Activated T-cell treated with anti-CD3 and anti-CD28 coated beads, Interleukin-2, amount 50 U/mL, for 72 hours (primary cell): Measurements from ENCODE around the gene TNRC6C. TPM values are rescaled to one million over a fixed set of nuclear protein-coding genes. Genes with fewer than 3 reads are reported as not detected.
"Not testable (repeated sequence)": the region's sequence is repeated elsewhere in the genome, so short reads cannot be mapped to it uniquely, and the experiment has no call there.

Source experiments
- ATAC-seq, 2 donors: fragments of 150-1000 bp; cut with Tn5 transposase; replicated peaks in 1 of 2; 2 replicates each; pipeline ENCODE4 v1.10.0; 2021; ENCODE audit warnings: moderate library complexity in 2 of 2, mild to moderate bottlenecking in 1 of 2
- DNase-seq, 2 donors: peaks; one replicate each; pipeline ENCODE4 v3.0.0; 2021 to 2022; ENCODE audit warnings: mixed read lengths in 1 of 2
- H3K27ac Mint-ChIP-seq: one replicate; pipeline ENCODE4 v1.8.0; 2022; ENCODE audit warnings: mild to moderate bottlenecking, moderate library complexity, mixed read lengths
- H3K27me3 Mint-ChIP-seq: one replicate; pipeline ENCODE4 v1.8.0; 2022; ENCODE audit warnings: low read depth, mixed read lengths
- H3K36me3 Mint-ChIP-seq, 2 donors: one replicate each; pipeline ENCODE4 v1.8.0; 2022; ENCODE audit warnings: mixed read lengths in 2 of 2, mild to moderate bottlenecking in 1 of 2; ENCODE audit not compliant: insufficient read depth in 2 of 2
- H3K4me1 Mint-ChIP-seq: one replicate; pipeline ENCODE4 v1.8.0; 2022; ENCODE audit warnings: low read depth, mixed read lengths
- H3K4me3 Mint-ChIP-seq, 2 donors: one replicate each; pipeline ENCODE4 v1.8.0; 2022; ENCODE audit warnings: mild to moderate bottlenecking in 2 of 2, mixed read lengths in 2 of 2, moderate library complexity in 2 of 2
- H3K9me3 Mint-ChIP-seq, 2 donors: one replicate each; pipeline ENCODE4 v1.8.0; 2022; ENCODE audit warnings: mixed read lengths in 2 of 2
- total RNA-seq, 2 donors: library from RNA; stranded (reverse); gene quantifications; one replicate each; pipeline ENCODE4 v1.2.3, GENCODE V29; 2022

The TNRC6C gene
- total RNA-seq, 2 donors from 2014 or later = 26.5 to 30.5 TPM

DNA sequence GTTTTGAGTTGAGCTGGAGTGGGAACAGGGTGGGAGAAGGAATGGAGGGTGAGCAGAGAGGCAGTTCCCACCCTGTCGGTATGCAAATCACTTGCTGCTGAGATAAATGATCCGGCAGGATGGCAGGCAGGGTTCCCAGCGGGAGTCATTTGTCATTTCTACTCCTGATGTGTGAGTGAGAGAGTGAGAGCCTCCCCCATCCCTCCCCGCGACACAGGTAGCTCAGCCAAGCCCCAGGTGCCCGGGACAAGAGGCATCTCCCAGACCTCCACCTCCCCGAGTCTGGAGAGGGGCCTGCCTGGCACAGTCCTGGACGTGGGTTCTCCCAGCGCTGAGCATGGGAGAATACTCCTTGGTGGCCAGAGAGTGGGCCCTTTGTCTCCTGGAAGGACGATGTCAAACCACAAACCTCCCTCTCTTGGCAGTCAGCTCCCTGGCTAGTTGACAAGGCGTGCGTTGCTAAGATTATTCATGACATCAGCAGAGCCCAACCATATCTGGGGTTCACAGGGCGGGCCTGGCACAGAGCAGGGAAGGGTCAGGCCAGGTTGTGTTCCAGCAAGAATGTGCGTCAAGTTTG, 33.7 kb upstream of the TNRC6C start:
- Mint-ChIP-seq H3K27ac (no peak overlapping the region), H3K27me3 (no peaks in the 10 kb centered on the region), H3K4me1 (peaks cover 29% of the 10 kb centered on the region), H3K9me3 (peaks cover 0 to 1% of the 10 kb centered on the region in 2 donors), H3K4me3 (no peak overlapping the region), H3K36me3 (no peaks in the 10 kb centered on the region)
- DNase-seq (no peak), ATAC-seq (no peak)

- peaks cover 0 to 1% of the 10 kb centered on the region in 2 donors for H3K9me3 Mint-ChIP-seq
- no peak for DNase-seq
Observed at GRCh38 chr17:77925831-77926543, 32.5 kb upstream of the TNRC6C start.

DNA sequence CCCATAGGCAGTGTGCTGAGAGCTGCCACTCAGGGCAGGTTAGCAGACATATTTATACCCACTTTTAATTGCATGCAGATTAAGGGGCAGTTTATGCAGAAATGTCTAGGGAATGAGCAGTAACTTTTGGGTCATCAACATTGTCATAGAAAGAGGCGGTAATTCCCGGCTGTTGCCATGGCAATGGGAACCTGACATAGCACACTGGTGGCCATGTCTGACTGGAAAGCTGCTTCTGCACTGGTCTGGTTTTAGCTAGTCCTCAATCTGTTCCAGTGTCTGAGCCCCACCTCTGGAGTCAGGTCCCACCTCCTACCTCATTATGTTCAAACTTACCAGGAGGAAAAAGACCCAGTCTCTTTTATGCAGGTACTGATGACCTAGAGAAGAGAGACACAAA, 31.5 kb upstream of the TNRC6C start:
- Mint-ChIP-seq H3K4me3 (no peak overlapping the region), H3K36me3 (no peaks in the 10 kb centered on the region), H3K27me3 (no peaks in the 10 kb centered on the region), H3K27ac (no peak overlapping the region), H3K9me3 (no peaks in the 10 kb centered on the region), H3K4me1 (peaks cover 30% of the 10 kb centered on the region)
- ATAC-seq (no peak), DNase-seq (no peak)

More at GRCh38 chr17:77925831-77926543, 32.5 kb upstream of the TNRC6C start:
- Mint-ChIP-seq H3K36me3 (no peaks in the 10 kb centered on the region), H3K4me3 (no peak overlapping the region), H3K27me3 (no peaks in the 10 kb centered on the region), H3K4me1 (peaks cover 30% of the 10 kb centered on the region), H3K27ac (no peak overlapping the region)
- ATAC-seq = no peak

DNA sequence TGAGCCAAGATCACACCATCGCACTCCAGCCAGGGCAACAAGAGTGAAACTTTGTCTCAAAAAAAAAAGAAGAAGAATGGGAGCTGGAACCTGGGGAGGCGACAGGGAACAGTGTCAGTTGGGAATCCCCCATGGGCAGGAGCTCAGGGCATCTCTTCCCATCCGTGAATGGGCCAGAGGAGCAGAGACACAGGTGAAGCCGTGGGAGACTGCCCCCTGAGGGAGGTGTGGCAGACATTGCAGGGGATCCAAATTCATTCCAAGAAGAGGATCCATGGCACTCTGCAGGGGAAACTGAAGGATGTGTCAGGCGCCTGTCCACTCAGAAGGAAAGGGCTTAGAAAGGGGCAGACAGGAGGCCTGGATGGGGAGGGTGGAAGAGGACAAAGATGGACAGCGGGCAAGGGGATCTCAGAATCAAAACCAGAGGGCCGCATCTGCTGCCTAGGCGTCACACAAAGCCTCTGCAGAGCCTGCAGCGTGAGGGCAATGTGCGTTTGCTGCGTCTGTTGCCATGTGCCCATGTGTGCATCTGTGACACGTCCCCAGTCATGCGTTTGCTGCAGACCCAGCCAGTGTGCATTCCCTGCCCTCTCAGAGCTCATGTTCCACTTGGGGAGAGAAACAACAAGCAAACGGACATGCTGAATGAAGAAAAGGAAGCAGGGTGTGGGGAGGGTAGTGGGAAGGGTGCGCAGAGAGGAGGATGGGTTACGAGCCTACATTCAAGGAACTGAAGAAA, 30.6 kb upstream of the TNRC6C start:
- H3K4me3 Mint-ChIP-seq = no peak overlapping the region
- no peak overlapping the region for H3K27ac Mint-ChIP-seq
- DNase-seq (no peak), ATAC-seq (no peak)
- H3K4me1 Mint-ChIP-seq = peaks cover 30% of the 10 kb centered on the region
- H3K9me3 Mint-ChIP-seq = no peaks in the 10 kb centered on the region
- H3K36me3 Mint-ChIP-seq = no peaks in the 10 kb centered on the region
- H3K27me3 Mint-ChIP-seq = no peaks in the 10 kb centered on the region

- Mint-ChIP-seq H3K4me3 (no peak overlapping the region), H3K27ac (no peak overlapping the region), H3K4me1 (peaks cover 33% of the 10 kb centered on the region), H3K9me3 (no peaks in the 10 kb centered on the region), H3K27me3 (no peaks in the 10 kb centered on the region), H3K36me3 (no peaks in the 10 kb centered on the region)
- DNase-seq = no peak
- ATAC-seq = no peak
Observed at GRCh38 chr17:77928519-77929179, 29.9 kb upstream of the TNRC6C start.

GRCh38 chr17:77929180-77929564, 29.3 kb upstream of the TNRC6C start:
- ATAC-seq = no peak
- Mint-ChIP-seq H3K4me1 (peaks cover 33% of the 10 kb centered on the region), H3K36me3 (no peaks in the 10 kb centered on the region), H3K27me3 (no peaks in the 10 kb centered on the region), H3K27ac (no peak overlapping the region), H3K4me3 (no peak overlapping the region), H3K9me3 (no peaks in the 10 kb centered on the region)
- no peak for DNase-seq

DNA sequence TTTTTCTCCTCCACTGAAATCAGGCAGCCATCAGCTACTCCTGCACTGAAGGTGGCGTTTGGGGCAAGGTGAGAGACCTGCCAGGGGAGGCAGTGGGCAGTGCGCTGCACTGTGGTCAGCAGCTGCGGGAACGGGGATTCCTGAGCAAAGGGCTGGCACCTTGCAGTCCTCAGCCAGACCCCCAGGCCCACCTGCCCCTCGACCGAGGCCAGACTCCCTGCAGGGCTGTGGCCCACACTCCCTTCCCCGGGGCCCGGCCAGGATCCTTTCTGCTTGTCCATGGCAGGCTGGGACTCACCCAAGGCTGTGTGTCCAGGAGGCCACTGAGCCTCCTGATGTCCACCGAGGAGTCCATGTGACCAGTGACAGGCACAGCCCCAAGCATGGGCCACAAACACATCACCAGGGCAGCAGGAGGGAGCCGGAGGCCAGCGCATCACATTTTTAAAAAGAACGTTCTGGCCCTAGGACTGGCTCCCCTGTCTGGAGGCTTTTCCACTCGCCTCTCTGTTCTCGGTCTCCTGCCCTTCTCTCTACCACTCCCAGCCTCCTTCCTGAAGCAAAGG, 28.5 kb upstream of the TNRC6C start:
- DNase-seq = no peak
- H3K9me3 Mint-ChIP-seq = no peaks in the 10 kb centered on the region
- no peak overlapping the region for H3K4me3 Mint-ChIP-seq
- H3K27me3 Mint-ChIP-seq = no peaks in the 10 kb centered on the region
- H3K36me3 Mint-ChIP-seq = no peaks in the 10 kb centered on the region
- H3K27ac Mint-ChIP-seq = no peak overlapping the region
- H3K4me1 Mint-ChIP-seq = peaks cover 40% of the 10 kb centered on the region
- no peak for ATAC-seq

GRCh38 chr17:77930780-77931768, 27.4 kb upstream of the TNRC6C start:
- ATAC-seq = no peak
- H3K36me3 Mint-ChIP-seq = no peaks in the 10 kb centered on the region
- H3K9me3 Mint-ChIP-seq = no peaks in the 10 kb centered on the region
- peaks cover 46% of the 10 kb centered on the region for H3K4me1 Mint-ChIP-seq
- no peak for DNase-seq
- no peaks in the 10 kb centered on the region for H3K27me3 Mint-ChIP-seq
- H3K4me3 Mint-ChIP-seq = no peak overlapping the region
- no peak overlapping the region for H3K27ac Mint-ChIP-seq

- Mint-ChIP-seq H3K9me3 (no peaks in the 10 kb centered on the region), H3K4me3 (no peak overlapping the region), H3K4me1 (peaks cover 27% of the 10 kb centered on the region), H3K27ac (peak overlapping the region; percentile 25), H3K27me3 (no peaks in the 10 kb centered on the region), H3K36me3 (no peaks in the 10 kb centered on the region)
- ATAC-seq (no peak), DNase-seq (no peak)
Observed at GRCh38 chr17:77933777-77934398, 24.6 kb upstream of the TNRC6C start.

GRCh38 chr17:77935121-77935571, 23.4 kb upstream of the TNRC6C start:
- Mint-ChIP-seq H3K4me3 (no peak overlapping the region), H3K9me3 (no peaks in the 10 kb centered on the region), H3K27me3 (no peaks in the 10 kb centered on the region), H3K4me1 (peaks cover 17% of the 10 kb centered on the region), H3K27ac (no peak overlapping the region), H3K36me3 (no peaks in the 10 kb centered on the region)
- ATAC-seq = no peak
- DNase-seq = no peak

DNA sequence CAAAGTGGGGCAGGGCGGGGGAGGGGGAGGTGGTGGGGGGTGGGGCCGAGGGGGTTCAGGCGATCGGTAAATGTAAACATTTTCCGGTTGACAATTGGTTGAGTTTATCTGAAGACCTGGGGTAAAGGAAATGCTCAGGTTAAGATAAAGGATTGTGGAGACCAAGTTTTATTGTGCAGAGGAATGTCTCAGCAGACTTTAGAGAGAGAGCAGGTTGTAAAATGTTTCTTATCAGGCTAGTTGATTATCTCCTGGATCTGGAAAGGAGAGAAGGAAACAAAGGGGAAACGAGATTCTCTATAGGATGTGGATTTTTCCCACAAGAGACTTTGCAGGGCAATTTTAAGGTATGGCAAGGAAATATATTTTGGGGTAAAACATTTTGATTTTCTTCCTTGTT, 22.8 kb upstream of the TNRC6C start:
- peaks cover 17% of the 10 kb centered on the region for H3K4me1 Mint-ChIP-seq
- not testable (repeated sequence) for DNase-seq, H3K27me3 Mint-ChIP-seq, H3K9me3 Mint-ChIP-seq, ATAC-seq, H3K4me3 Mint-ChIP-seq, H3K27ac Mint-ChIP-seq, H3K36me3 Mint-ChIP-seq

DNA sequence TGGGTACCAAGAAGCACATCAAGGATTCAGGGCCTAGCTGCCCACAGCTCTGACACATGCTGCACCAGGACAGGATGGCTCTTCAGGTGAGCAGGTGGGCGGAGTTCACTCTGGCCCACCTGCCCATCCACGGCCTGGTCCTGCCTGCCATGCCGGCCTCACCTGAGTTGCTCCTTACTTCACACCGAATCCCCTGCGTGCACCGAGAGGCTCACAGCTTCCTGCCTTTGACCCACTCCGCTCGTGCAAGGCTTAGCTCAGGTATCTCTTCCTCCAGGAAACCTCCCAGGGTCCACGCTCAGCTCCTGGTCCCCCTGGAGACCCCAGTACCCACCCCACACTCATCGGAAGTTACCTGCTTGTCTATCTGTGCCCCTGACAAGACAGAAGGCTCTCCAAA, 21.6 kb upstream of the TNRC6C start:
- Mint-ChIP-seq H3K27me3 (no peaks in the 10 kb centered on the region), H3K9me3 (no peaks in the 10 kb centered on the region), H3K36me3 (no peaks in the 10 kb centered on the region), H3K4me1 (peaks cover 17% of the 10 kb centered on the region), H3K4me3 (no peak overlapping the region), H3K27ac (no peak overlapping the region)
- ATAC-seq (no peak), DNase-seq (no peak)
